GM19043 (cell line): ENCODE measurements around the gene FBXO46.
"Not testable (repeated sequence)": the region's sequence is repeated elsewhere in the genome, so short reads cannot be mapped to it uniquely, and the experiment has no call there.

Experiments used
- ATAC-seq: cut with Tn5 transposase; IDR thresholded peaks from one replicate; pipeline ENCODE4 v1.9.1; 2021; ENCODE audit warnings: low read depth; ENCODE audit not compliant: unreplicated experiment

The FBXO46 gene

DNA sequence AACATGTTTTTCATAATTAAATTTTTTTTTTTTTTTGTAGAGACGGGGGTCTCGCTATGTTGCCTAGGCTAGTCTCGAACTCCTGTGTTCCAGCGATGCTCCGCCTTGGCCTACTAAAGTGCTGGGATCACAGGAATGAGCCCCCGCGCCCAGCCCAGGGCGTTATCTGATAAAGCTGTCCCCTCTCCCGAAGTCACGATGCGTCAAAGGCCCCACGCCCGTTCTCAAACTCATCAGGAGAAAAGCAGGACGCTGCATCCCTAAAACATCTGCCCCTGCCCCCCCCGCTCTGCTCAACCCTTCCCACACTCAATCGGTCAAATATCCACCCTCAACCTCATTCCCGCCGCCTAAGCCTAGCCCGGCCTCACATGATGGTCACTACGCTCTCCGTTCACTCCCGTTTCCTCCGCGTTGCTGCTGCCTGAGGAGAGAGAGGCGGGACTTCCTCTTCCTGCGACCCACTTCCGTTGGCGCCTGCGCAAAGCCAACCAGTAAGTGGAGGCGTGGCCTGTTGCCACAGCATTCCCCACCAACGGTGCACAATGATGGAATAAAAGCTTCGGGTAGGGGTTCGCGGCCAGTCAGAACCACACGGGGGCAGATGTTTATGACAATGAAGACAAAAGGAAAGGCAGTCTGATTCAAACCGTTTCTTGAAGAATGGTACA lies 39.0 kb downstream of the FBXO46 start, which contains the start of gene SNRPD2:
SNRPD2 (minus strand) TSS at position 438 of the 671 bp plus-strand sequence; CDS start at position 373, 65 bp downstream.
- peak; percentile 44 for ATAC-seq

DNA sequence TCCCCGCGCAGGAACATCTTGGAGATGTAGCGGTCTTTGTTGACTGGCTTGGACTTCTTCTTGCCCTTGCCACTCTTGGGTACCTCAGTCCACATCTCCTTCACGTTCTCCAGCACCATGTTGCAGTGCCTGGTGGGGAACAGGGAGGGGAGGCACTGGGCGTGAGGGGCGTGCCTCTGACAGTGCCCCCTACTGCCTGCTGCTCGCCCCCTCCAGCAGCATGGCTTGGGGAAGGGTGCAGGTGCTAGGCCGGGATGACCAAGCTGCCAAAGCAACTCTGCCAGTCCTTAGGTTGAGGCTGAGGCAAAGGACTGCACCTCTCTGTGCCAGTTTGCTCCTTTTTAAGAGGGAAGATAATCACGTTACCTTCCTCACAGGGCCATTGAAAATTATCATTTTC lies 43.1 kb downstream of the FBXO46 start:
- no peak for ATAC-seq

DNA sequence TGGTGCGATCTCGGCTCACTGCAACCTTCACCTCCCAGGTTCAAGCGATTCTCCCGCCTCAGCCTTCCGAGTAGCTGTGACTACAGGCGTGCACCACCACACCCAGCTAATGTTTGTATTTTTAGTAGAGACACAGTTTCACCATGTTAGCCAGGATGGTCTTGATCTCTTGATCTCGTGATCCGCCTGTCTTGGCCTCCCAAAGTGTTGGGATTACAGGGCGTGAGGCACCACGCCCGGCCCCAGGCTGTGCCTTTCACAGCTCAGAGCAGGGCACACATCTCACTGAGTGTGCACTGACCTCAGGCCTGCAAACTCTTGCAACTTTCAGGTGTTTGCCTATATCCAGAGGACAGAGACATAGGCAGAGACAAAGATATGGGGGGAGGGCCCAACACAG lies 45.7 kb downstream of the FBXO46 start:
- not testable (repeated sequence) for ATAC-seq

DNA sequence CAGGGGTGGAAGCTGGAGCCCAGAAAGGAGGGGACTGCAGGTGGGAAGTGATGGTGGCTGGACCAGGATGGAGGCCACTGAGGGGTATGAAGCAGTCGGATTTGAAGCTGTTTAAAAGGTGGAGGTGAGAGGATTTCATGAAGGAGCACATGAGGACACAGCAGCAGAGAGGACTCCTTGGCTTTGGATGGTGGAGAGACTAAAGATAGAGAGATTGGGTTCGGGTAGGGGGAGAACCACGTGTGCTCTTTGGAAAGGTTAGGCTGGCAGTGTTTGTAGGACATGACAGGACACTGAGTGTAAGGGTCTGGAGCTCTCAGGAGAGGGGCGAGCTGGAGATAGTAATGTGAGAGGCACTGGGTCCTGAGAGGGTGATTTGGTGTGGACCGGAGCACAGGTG lies 47.8 kb downstream of the FBXO46 start:
- no peak for ATAC-seq

DNA sequence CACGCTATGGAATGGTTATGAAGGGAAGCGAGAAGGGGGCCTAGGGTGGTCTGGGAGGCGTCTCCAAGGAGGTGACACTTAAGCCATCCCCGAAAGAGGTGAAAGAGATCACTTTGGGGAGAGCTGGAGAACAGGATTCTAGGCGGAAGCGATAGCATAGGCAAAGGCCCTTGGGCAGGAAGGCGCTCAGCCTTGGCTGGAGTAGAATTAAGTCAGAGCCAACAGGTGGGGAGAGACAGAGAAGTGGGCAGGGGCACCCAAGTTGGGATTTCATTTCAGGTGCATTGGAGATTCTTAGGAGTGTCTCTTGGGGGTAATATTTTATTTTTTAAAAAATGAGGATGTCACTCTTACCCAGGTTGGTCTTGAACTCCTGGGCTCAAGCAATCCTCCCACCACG lies 48.6 kb downstream of the FBXO46 start:
- ATAC-seq: no peak

DNA sequence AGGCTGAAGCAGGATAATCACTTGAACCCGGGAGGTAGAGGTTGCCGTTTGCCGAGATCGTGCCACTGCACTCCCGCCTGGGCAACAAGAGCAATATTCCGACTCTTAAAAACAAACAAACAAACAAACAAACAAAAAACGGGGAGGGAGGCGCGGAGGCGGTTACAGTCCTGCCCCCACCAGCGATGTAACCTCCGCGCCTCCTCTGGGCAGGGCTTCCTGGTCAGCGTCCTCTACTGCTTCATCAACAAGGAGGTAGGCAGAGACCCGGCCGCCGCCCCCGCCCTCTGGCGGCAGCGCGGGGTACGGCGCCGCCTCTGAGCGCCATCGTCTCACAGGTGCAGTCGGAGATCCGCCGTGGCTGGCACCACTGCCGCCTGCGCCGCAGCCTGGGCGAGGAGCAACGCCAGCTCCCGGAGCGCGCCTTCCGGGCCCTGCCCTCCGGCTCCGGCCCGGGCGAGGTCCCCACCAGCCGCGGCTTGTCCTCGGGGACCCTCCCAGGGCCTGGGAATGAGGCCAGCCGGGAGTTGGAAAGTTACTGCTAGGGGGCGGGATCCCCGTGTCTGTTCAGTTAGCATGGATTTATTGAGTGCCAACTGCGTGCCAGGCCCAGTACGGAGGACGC lies 49.2 kb downstream of the FBXO46 start:
- peak; percentile 64 for ATAC-seq

DNA sequence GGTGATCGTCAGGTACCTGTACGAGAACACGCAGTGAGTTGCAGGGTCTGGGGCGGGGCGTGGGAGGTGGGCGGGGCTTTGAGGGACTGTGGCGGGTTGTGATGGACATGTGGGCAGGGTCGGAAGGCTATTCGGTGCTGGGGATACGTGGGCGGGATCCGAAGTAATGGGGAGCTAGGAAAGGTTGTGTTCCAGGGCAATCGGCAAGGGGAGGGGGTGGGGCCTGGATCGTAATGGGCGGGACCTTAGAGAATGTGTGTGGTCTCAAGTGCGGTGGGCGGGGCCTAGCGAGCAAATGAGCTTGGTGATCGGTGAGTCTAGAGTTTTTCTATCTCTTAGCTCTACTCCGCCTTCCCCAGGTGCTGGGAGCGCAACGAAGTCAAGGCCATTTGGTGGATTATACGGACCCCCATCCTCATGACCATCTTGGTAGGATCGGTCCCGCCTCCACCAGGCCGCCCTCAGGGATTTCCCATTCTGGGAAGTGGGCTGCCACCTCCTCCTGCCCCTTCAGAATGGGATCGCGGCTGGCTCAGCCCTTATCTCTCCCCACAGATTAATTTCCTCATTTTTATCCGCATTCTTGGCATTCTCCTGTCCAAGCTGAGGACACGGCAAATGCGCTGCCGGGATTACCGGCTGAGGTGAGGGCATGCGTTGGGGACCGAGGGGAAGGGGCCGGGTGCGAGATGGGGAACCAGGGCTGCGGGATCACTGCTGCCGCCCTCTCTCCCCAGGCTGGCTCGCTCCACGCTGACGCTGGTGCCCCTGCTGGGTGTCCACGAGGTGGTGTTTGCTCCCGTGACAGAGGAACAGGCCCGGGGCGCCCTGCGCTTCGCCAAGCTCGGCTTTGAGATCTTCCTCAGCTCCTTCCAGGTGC lies 53.1 kb downstream of the FBXO46 start:
- ATAC-seq: no peak

DNA sequence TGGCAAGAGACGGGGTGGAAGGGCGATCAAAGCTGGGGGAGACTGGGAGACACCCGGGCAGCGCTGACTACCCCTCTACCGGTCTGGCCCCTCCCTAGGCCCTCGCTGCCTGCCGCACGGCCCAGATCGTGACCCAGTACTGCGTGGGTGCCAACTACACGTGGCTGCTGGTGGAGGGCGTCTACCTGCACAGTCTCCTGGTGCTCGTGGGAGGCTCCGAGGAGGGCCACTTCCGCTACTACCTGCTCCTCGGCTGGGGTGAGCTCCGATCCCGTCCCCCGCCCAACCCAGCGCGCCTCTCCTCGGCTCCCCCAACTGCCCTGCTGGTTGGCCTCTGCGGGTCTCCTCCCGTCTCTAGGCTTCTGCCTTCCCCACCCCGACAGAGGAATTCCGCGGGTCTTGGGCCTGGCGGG lies 53.8 kb downstream of the FBXO46 start:
- ATAC-seq: no peak

DNA sequence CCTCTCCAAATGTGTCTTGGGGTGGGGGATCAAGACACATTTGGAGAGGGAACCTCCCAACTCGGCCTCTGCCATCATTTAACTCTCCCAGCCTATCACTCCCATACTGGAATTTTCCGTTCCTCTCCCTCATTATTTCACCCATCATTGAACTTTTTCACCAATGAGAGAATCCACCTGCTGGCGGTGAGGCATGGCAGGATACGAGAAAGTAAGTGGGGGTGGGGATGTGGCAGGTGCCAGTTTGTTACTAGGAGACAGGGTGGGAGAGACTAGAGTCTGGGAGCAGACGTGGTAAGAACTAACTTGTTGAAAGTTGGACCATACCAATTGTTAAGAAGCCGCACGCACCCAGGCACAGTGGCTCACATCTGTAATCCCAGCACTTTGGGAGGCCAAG lies 55.8 kb downstream of the FBXO46 start:
- ATAC-seq: no peak

DNA sequence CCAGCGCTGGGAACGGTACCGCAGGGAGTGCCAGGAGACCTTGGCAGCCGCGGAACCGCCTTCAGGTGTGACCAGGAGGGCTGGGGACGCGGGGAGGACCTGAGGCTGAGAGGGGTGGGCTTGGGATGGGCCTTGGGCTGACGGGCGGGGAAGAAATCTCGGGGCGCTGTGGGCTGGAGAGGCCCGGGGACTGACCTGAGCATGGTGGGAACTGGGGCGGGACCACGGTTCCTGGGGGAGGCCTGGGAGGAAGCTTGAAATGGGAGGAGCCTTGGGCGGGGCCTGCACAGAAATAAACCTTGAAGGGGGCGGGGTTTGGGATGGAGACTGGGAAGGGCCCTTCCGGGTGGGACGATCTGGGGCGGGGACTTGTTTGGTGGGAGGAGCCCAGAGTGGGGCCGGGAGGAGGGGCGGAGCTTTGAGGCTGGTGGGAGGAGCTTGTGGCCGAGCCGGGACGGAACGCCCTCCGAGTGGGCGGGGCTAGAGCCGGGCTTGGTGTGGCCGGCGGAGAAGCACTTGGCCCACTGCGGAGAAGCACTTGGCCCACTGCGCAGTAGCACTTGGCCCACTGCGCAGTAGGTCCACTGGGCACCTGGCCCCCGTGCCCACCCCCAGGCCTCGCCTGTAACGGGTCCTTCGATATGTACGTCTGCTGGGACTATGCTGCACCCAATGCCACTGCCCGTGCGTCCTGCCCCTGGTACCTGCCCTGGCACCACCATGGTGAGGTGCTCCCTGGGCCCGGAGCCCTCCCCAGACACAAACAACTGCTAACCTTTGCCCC lies 59.8 kb downstream of the FBXO46 start:
- peak; percentile 38 for ATAC-seq

DNA sequence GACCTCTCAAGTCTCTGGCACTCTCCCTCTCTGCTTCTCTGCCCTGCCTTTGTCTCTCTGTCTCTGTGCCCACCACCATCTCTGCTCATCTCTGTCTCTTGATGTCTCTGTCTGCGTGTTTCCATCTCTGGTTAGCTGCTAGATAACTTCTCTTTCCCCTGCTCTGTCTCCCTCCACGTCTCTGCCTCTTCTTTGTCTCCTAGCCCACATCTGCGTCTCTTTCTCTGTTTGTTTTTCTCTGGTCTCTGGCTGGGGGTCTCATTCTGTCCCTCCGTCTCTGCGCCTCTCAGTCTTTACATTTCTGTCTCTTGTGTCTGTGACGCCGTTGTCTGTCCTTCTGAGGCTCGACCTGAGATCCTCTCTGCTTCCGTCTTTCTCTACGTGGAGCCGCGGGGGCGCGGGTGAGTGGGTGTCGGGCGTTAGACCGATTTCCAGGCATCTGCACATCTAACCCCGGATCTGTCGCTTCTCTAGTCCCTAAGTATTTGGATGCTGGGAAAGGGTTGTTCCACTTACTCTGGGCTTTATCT lies 62.3 kb downstream of the FBXO46 start:
- ATAC-seq: no peak

DNA sequence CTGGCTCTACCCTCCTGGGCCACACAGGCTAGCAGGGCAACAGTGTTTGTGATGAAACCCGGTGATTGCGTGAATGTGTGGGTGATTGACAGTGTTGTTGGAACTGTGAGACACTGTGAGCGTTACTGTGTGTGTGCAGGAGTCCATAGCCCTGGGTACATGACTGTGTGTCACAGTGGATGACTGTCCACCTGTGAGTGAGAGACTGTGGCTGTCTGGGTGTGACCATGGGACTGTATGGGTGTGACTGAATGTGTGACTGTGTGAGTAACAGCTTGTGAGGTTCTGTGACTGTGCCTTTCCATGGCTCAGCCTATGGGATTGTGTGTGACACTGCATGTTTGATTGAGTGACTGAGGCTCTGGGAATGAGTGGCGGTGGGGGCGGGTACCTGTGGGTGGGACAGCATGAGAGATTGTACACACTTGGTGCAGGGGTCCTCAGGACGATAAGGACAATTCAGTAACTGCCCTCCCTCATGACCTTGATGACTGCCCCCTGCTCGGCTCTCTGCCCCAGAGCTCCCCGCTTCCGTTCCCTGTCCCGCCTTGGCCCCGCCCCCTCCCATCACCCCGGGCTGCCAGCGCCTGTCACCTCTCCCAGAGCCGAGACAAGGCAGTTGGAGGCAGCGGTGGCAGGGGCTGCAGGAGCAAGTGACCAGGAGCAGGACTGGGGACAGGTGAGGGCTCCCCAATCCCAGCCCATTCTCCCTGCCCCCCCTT lies 62.9 kb downstream of the FBXO46 start, which contains the start of gene GIPR:
GIPR (plus strand) TSS at position 602 of the 722 bp plus-strand sequence. CDS start 1,300 bp downstream, outside the sequence.
- no peak for ATAC-seq

DNA sequence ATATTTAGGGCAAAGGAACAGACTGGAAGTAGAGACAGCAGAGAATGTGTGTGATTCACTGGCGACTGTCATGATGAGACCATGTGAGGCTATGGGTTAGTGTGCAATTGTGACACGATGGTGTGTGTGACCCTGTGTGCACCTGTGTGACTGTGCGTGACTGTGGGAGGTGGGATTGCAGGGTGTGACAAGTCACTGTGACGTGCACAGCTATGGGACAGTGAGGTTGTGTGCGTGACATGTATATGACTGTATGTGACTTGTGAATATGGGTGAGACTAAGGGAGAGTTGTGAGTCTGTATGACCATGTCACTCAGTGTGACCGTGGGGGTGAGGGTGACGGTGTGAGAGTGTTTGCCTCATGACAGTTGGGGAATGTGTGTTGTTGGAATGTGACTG lies 66.1 kb downstream of the FBXO46 start:
- ATAC-seq: no peak

DNA sequence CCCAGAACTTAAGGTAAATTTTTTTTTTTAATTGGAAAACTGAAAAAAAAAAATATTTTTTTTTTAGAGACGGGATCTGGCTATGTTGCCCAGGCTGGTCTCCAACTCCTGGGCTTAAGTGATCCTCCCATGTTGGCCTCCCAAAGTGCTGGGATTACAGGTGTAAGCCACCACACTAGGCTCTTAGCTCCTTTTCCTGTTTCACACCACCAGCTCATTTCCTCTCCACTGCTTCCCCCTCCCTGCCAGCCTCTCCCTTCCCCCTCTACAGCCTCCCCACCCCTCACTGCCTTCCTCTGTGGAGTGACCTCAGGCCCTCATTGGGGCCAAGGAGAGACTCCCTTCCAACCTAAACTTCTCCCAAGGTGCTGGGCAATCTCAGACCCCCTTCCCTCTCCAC lies 66.9 kb downstream of the FBXO46 start:
- ATAC-seq: no peak

DNA sequence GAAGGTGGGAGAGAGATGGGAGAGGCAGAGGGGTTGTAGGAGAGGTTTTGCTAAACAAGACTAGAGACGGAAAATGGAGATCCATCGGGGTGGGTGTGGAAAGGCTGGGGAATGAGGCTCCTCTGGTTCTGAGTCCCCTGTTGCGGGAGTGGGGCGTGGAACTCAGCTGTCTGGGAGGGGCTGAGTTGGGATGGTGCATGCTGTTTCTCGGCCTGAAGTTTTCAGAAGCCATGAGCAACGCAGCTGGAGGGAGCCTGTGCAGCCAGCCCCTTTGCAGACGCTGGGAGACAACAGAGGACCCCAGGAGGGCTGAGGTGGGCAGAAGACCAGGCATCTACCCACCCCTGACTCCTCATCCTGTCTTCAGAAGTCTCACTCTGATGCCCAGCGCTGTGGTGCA lies 70.1 kb downstream of the FBXO46 start:
- no peak for ATAC-seq
